HG03432 (cell line): Measurements from ENCODE around the gene SLC9A7.

Experiments
- ATAC-seq: cut with Tn5 transposase; IDR thresholded peaks from one replicate; pipeline ENCODE4 v1.9.1; 2021; ENCODE audit warnings: mild to moderate bottlenecking, moderate library complexity; ENCODE audit not compliant: unreplicated experiment

The SLC9A7 gene

DNA sequence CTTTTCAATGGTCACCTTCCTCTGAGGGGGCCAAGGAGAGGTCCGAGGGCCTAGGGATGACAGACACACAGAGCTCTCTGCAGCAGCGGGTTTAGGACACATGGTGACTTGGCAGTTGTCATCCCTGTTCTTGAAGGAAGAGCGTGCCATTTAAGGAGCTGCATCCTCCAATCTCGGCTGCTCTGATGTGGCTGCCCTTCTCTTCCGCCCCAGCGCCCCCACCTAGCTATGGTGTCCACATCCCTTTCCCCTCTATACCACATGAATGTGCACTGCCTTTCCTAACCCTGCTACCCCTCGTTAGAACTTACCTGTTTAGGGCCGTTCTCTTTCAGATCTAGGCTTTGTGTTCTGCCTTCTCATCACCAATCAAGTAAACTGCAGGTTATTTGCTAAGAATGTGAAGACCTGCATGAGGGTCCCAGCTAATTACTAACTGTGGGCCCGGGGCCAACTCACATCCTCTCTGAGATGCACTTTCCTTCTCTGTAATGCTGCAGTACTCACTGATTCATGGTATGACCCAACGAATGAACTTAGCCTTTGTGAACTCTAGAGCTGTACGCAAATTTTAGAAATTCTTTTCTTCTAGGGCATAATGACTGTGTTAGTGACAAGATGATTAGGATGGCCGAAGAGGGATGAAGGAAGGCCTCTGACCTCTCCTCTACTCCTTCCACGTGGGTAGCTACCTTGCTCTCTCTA, 147.1 kb downstream of the SLC9A7 start:
- ATAC-seq, result no peak

DNA sequence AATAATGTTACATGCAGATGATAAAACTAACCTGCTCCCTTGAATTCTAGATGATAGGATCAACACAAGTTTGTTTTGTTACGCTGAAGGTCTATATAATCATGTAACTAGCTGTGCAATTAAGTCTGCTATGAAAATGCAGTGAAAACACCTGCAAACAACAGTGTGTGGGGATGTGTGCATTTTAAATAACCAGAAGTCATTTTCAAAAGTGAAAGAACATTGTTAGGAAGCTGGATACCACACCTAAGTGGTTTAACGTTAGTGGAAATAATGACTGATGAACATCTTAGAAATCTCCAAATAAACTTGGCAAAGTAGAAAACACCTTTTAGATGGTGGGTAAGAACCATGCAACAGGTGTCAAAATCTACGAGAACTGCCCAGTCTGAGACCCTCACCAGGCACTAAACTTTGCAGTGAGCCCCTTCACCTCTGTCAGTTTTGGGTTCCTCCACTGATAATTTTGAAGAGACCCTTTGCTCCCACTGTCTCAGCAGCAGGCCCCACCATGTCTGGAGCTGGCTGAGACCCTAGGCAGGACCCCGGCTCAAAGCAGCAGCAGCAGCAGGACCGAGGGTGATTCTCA, 148.8 kb downstream of the SLC9A7 start:
- no peak for ATAC-seq

DNA sequence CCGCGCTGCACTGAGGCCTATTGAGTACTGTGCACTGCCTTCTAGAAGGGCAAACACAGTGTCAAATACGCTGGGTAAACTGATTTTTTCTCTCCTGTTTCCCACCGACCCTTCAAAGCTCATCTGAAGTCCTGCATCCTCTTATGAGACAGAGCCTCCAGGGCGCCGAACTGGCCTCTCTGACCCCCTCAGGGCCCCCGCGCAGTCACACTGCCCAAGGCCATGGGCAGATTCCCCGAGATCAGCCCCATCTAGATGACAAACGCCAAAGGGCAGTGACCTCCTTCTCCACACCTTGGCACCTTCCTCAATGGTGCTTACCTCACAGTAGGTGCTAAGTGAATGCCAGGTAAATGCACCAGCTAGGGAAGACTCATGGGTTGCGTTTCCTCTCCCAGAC, 151.0 kb downstream of the SLC9A7 start:
- no peak for ATAC-seq

DNA sequence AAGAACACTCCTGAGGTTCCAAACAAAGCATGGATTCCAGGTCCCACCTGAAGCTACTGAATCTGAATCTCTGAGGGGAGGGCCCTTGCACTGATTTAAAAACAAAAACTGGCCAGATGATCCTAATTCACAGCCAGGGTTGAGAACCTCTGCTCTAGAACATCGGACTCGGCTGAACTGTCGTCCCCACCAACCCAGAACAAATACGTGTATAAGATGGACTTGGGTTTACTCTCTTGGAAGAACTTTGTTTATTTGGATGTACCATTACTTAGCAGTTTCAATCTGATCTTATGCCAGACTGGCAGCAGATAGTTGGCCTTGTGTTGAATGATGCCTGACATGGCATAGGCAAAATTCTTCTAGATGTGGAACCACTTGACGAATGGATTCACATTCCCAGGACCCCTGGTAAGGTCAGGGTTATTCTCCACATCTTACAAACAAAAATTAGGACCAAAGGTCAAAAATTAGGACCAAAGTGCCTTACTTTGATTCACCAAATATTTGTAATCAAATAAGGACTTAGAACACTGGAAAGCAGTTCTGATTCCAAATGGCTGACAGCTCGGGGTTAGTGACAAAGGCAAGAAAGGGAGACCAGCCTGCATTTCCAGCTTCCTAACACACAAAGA, 156.3 kb downstream of the SLC9A7 start:
- ATAC-seq, result no peak

DNA sequence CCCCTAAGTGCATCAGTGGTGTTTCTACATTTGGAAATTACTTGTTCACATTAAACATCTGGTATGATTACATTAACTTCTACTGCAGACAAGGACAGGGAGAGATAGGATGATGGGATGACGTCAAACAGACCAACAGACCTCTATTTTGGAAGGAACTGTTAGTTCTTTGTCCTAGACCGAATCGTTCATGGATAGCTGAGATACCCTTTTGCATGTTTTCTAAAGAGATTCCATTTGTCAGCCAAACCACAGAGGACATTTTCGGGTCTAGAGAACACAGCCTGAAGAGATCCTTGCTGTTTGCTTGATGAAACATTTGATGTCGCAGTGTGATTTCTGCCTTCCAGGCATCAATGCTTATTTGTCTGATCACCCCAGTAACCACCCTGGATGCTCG, 157.6 kb downstream of the SLC9A7 start:
- ATAC-seq, result no peak

DNA sequence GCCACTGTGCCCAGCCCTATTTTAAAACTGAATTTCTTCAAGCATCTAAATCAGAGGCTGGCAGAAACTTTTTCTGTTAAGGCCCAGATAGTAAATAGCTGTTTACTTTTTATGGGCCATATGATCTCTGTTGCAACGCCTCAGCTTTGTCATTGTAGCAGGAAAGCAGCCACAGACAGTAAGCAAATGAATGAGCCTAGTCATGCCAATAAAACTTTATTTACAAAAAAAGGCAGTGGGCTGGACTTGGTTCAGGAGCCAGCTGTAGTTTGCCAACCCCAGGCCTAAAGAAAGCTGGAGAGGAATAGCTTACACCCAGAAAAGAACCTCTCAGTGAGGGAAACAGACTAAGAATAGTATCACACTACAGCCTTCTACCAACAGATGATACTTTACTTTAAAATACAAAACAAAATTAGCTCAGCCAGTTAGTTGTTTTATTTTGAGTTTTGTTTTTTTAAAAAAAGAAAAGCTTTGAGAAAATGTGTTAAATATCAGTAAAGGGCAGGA, 159.8 kb downstream of the SLC9A7 start:
- ATAC-seq, result no peak

DNA sequence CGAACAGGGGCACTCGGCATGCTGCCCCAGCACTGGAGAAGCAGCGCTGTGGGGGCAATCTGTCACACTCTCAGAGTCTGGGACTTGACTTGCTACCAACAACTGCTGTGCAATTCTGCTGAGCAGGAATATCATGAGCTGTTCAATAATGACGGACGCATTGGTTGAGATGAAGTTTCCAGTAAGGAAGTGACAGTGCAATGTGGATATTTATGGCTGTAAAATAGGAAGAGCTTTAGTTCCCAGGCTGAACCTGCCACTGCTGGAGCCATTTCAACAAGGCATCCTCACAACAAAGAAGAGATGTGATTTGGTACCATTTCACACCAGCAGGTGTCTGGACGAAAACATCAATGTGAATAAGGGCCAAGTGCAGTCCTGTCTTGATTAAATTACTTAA, 161.1 kb downstream of the SLC9A7 start:
- ATAC-seq, result no peak

DNA sequence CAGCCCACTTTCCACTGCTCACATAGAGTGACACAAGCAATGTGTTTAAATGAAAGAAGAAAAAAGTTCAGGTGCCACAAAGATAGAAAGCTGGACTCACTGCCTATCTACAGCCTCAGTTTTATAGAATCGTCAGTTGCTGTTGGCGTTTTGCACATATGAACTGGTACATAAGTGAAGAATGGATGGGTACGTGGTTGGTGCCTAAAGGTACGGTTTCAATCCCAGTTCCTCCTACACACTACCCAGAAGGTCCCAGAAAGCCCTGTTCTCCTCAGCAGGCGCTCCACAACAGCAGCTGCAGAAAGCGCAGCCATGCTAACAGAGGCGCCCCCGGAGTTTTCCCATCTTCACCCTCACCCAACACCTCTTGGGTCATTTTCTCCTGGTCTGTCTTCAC, 161.7 kb downstream of the SLC9A7 start:
- no peak for ATAC-seq

DNA sequence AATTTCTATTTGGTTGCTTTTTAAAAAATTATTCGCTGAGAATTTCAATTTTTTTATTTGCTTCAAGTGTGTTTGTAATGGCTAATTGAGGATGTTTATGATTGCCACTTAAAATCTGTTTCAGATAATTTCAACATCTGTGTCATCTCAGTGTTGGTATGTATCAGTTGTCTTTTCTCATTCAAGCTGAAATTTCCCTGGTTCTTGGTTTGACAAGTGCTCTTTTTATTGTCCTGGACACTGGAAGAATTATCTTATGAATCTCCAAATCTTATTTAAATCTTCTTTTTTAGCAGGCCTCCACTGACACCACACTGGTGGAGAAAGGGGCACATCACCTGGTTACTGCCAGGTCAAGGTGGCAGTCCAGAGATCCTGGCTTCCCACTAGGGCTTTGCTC, 163.8 kb downstream of the SLC9A7 start:
- no peak for ATAC-seq

DNA sequence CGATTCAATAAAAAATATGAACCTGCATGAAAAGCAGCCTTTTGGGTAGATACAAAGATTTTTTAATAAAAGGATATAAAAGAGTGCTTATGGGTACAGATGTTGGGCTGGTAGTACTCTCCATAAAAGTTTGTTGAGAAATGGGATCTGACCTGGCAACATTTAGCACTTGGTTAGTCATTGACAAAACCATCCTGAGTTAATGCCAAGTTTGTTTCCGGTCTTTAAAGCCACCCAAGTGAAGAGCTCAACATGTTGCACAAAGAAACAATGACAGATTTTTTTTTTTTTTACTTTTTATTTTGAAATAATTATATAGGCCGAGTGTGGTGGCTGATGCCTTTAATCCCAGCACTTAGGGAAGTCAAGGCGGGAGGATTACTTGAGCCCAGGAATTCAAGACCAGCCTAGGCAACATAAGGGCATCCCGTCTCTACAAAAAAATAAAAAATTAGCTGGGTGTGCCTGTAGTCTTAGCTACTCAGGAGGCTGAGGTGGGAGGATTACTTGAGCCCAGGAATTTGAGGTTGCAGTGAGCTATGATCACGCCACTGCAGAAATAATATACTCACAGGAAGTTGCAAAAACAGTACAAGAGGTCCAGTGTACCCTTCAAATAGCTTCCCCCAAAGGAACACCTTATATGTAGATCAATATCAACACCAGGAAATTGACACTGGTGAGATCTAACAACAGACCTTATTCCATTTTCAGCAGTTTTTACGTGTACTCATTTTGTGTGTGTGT, 168.8 kb downstream of the SLC9A7 start:
- ATAC-seq, result no peak

DNA sequence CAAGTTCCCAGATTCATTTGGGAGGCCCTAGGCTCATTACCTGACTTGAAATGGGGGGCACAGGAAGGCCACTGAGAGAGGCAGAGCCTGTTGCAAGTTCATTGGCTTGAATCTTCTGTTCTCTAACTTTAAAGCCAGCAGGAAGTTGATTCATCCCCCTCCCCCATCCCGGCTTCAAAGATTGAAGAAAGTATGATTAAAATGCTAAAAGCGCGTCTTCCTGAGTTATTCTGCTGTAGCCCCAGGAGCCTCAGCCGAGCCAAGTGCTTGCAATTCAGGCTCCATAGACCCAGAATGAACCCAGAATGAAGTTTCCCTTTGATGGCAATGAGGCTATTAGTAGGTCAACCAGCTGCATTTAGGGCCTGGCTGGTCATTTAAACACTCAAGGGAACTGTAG, 170.7 kb downstream of the SLC9A7 start:
- no peak for ATAC-seq

DNA sequence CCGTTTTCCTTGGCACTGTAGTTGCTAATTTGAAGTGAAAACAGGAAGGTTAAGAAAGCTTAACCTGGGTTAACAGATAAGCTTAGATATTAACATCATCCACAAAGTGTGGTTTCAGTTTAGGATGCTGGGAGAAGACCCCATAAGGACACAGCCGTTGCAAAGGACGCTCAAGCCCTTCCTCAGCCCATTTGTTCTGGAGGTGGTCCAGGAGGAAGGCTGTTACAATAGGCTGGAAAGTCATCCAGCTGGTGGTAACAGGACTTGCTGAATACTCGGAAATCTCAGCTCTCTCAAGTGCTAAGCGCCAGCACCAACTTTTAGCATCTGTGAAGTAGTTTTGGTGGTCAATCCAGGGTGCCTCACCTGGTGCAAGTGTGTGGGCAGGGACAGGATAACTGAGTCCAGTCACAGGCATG, 171.2 kb downstream of the SLC9A7 start:
- ATAC-seq, result no peak

DNA sequence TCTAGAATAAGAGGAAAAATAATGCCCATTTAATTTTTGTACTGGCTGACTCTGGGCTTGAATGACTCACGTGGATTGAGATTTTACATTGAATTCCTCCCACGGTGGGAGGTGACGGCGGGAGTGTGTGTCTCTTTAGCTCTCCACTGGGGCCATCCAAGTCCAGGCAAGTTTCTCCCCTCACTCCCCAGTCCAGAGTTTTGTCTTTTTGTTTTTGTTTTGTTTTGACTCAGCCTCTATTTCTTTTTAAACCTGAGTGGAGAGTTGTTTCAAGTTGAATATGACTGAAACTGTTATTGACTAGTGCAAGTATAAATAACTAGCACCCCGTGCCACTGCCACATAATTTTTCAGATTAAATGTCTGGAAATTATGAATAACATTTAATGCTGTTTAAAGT, 171.8 kb downstream of the SLC9A7 start:
- ATAC-seq, result peak; percentile 79

DNA sequence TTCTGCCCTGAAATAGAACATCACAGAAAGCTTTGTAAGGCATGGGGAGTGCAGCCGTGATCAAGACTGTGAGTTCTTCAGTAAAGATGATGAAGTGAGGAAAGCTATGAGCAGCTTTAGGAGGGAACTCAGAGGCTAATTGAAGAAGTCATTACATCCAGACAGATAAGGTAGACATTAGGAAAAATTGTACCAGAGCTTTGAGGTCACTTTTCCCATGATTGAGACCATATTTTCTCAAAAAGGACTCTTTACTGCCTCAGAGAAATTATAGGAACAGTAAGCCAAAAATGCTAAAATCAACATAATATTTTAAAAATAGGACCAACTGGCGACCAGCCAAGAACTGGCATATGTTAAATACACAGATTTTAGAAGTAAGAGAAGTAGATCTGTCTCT, 174.2 kb downstream of the SLC9A7 start:
- ATAC-seq, result no peak

DNA sequence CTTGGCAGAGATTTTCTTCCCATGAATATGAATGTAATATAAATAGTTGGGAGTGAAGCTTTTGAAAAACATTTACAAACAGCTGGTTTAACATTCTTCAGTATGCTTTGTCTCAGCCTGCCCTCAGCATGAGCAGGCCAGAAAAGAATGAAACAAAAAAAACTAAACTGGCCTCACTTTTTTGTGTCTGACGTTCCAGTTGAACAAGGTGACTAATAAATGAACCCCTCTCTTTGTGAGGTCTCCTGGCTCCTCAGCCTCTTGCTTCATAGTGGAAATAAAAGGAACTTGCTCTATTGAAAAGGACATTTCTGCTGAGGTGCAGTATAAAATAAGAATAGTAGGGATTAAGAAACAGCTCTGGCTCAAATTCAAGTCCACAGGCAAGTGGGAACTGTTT, 176.0 kb downstream of the SLC9A7 start:
- ATAC-seq, result no peak

DNA sequence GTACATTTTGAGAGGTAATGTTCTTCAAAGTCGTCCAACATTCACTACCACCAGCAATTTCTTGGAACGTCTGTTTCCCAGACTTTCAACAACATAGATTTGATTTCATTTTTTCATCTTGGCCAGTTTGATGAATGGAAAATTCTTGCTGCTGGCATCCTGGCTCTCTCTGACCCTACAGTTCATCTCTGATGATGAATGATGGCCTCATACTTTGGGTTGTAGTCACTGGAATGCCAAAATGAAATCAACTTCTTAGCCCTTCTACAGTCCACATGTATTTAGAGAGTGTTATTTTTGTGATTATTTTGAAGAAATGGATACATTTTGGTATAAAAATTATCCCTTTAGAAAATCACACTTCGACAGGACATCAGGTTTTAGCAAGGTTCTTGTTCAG, 176.6 kb downstream of the SLC9A7 start:
- ATAC-seq, result no peak

DNA sequence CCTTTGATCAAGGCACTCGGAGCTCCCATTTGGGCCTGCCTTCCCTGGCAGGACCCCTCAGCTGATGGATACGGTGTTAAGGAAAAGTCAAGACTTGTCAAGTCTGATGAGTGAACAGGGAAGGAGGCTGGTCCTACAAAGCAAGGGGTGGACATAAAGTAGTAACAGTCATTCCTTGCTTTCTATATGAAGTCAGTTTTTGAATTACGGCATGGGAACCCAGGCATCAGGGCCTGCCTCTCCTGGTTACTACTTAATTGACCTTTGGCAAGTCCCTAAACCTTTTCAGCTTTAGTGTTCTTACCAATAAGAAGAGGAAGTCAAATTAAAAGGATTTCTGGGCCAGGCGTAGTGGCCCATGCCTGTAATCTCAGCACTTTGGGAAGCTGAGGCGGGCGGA, 178.3 kb downstream of the SLC9A7 start:
- ATAC-seq, result no peak

DNA sequence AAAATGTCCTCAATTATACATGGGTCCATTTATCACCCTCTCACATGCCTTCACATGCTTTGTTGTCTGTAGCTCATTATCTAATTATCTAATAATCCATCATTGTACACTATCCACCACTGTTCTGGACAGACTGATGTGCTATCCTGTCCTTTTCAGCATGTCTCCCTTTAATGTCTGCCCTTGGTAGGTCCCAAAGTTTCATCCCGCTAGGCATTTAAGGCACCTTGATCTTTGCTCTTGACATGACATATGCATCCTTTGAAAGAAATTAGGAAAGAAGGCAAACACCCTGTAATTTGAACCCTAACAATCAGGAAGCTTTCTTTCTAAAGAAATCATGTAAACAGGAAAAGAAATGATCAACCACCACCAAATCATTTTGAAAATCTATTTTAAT, 179.7 kb downstream of the SLC9A7 start:
- ATAC-seq, result no peak

DNA sequence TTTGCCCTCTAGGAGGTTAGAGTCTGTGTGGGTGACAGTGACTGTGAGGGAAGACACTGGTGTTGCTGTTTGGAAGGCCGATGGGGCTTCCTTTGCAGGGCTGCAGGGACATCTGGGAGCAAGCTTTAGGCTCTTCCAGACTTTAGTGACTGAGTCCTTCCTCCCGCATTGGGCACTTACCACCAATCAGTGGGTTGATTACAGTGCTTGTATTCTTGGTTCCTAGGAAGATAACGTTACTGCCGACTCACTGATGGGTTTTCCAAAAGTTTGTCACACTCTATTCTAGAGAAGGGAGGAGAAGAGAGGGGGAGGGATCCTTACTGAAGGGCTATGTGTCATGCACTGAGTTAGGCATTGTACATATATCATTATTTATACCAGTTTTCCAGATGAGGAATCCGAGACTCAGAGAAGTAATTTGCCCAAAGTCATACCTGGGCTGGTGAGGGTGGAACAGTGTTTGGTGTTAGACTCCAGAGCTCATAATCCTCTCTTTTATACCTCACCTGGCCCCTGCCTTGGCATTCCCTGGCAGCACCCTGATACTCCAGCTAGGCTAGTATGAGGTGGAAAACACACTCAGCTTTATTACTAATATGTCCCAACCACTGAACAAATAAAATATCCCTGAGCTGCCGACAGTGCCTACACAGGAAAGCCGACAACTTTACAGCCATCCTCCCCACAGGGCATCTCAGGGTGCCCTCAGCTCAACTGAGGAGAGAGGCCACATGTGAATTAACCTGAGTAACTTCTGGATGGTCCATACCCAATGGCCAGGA, 181.5 kb downstream of the SLC9A7 start:
- no peak for ATAC-seq

DNA sequence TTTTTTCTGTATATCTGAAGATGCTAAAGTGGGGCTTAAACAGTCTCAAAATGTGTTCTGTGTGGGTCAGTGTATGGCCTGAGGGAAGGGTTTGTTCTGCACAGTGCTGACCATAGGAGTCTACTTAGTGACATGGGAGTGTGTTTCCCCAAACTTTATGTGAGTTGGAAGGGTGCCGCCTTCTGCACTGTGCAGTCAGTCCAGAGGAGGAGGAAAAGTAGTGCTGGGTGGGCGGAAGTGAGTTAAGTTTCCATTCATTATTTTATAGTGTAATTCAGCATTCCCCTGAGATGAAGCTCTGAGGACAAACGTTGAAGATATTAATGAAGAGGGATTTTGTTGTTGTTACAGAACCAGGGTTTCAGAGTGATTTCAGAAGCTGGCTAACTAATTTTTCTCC, 182.5 kb downstream of the SLC9A7 start:
- ATAC-seq, result no peak

DNA sequence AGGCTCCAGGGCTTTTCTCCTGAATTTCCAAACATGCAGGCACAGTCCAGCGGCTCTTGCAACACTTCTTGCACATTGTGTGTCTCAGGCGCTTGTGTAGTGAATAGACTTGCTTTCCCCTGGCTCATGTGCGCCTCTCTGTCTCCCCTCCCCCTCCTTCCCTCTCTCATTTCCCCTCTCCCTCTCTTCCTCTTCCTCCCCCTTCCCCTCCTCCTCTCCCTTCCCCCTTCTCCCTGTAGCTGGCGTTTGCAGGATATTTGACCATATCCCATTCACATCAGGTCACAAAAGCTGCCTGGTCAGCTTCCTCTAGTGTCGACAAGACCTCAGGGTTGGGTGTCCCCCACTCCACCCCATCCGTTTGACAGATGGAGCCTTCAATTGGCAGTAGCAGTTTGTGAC, 182.9 kb downstream of the SLC9A7 start:
- no peak for ATAC-seq
